Measurements from ENCODE around the gene KRTAP5-1. TPM values are rescaled to one million over a fixed set of nuclear protein-coding genes. Genes with fewer than 3 reads are reported as not detected.

KRTAP5-1 gene
- total RNA-seq, 2 donors from 2014 or later: not detected

DNA sequence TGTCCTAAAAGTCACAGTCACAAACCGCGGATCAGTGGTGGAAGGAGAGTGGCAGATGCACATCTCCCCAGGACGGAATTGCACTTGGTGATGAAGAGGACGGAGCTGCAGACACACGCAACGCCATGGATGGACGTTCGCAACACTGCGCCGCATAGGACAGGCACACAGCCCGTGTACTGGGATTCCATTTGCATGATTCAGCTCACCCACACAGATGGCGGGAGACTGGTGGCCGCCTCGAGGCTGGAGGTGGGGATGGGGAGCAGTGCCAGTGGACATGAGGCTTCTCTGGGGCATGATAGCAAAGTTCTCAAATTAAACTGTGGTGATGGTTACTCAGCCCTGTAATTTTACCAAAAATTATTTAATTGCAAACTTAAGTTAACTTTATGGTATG lies 50.4 kb downstream of the KRTAP5-1 start:
- 93 to 95% methylated on average over 11 to 14 of the region's 14 CpGs for WGBS, 2 experiments (ENCODE audit: insufficient coverage in 1 of 2, insufficient read length in 1 of 2)
- Mint-ChIP-seq H3K9me3 (no peaks in the 10 kb centered on the region), H3K36me3 (ENCODE audit: low read depth) (no peaks in the 10 kb centered on the region), H3K27me3 (ENCODE audit: insufficient read depth) (peaks cover 20% of the 10 kb centered on the region), H3K27ac (peak overlapping the region; percentile 41), H3K4me3 (no peak overlapping the region), H3K4me1 (no peaks in the 10 kb centered on the region)
- TF ChIP-seq, protein P1, sequence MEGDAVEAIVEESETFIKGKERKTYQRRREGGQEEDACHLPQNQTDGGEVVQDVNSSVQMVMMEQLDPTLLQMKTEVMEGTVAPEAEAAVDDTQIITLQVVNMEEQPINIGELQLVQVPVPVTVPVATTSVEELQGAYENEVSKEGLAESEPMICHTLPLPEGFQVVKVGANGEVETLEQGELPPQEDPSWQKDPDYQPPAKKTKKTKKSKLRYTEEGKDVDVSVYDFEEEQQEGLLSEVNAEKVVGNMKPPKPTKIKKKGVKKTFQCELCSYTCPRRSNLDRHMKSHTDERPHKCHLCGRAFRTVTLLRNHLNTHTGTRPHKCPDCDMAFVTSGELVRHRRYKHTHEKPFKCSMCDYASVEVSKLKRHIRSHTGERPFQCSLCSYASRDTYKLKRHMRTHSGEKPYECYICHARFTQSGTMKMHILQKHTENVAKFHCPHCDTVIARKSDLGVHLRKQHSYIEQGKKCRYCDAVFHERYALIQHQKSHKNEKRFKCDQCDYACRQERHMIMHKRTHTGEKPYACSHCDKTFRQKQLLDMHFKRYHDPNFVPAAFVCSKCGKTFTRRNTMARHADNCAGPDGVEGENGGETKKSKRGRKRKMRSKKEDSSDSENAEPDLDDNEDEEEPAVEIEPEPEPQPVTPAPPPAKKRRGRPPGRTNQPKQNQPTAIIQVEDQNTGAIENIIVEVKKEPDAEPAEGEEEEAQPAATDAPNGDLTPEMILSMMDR (conservative IDR thresholded peaks at IDR 0.05): no peak
- Histone ChIP-seq H3K9me3 (ENCODE audit: control insufficient read depth, low read length) (no peaks in the 10 kb centered on the region), H3K9ac (ENCODE audit: extremely low read depth, low read length, poor library complexity, severe bottlenecking) (no peak overlapping the region), H3K4me1 (ENCODE audit: control insufficient read depth, insufficient read depth, low read length) (no peaks in the 10 kb centered on the region), H3K27me3 (ENCODE audit: control insufficient read depth, insufficient read depth, low read length, poor library complexity, severe bottlenecking) (peaks cover 17% of the 10 kb centered on the region), H3K36me3 (ENCODE audit: control insufficient read depth, insufficient read depth, low read length) (no peaks in the 10 kb centered on the region), H3K4me3 (ENCODE audit: low read length) (no peak overlapping the region), H3K27ac (ENCODE audit: low read depth, low read length) (no peak overlapping the region)
- no peak for DNase-seq

Other genes starting within 250 kb of the KRTAP5-1 start
- 10 to 100 TPM in 1 of 2 donors, 1 to 10 TPM in 1; 9.4 to 10.3 TPM for gene BRSK2, start 195.3 kb downstream of the KRTAP5-1 start, total RNA-seq
- 10 to 100 TPM; 23.9 to 25.4 TPM for gene MOB2, start 98.5 kb downstream of the KRTAP5-1 start, total RNA-seq
- gene DUSP8, start 13.0 kb downstream of the KRTAP5-1 start, total RNA-seq: 1 to 10 TPM; 4.7 to 7.0 TPM
- not detected for gene KRTAP5-2, start 13.0 kb upstream of the KRTAP5-1 start, total RNA-seq
- gene KRTAP5-3, start 23.2 kb upstream of the KRTAP5-1 start, total RNA-seq: not detected
- not detected for gene KRTAP5-4, start 36.9 kb upstream of the KRTAP5-1 start, total RNA-seq
- gene KRTAP5-5, start 44.5 kb upstream of the KRTAP5-1 start, total RNA-seq: not detected
- not detected for gene KRTAP5-6, start 111.9 kb upstream of the KRTAP5-1 start, total RNA-seq
- 1 to 10 TPM in 1 of 2 donors, under 1 TPM in 1; 0.75 to 1.0 TPM for gene IFITM10, start 165.3 kb upstream of the KRTAP5-1 start, total RNA-seq
- gene CTSD, start 178.6 kb upstream of the KRTAP5-1 start, total RNA-seq: 100 to 1,000 TPM; 185 to 208 TPM
- not detected for gene SYT8, start 249.7 kb upstream of the KRTAP5-1 start, total RNA-seq

Data from endodermal cell (in vitro differentiated cells).